Nephron (organoid): Measurements from ENCODE around the gene HMOX1.

Source experiments
- H3K27ac Mint-ChIP-seq, 3 experiments: 2 replicates each; pipeline ENCODE4 v1.8.0; 2020; ENCODE audit warnings: mixed read lengths in 3 of 3, mild to moderate bottlenecking in 2 of 3, moderate library complexity in 1 of 3
- H3K27me3 Mint-ChIP-seq: 2 replicates; pipeline ENCODE4 v1.8.0; 2021; ENCODE audit warnings: low read depth, mild to moderate bottlenecking, moderate library complexity, mixed read lengths
- H3K36me3 Mint-ChIP-seq: 2 replicates; pipeline ENCODE4 v1.8.0; 2020; ENCODE audit warnings: low read depth, mixed read lengths
- H3K4me1 Mint-ChIP-seq: 2 replicates; pipeline ENCODE4 v1.8.0; 2020; ENCODE audit warnings: mixed read lengths
- H3K4me3 Mint-ChIP-seq, 3 experiments: 2 replicates each; pipeline ENCODE4 v1.8.0; 2020; ENCODE audit warnings: mild to moderate bottlenecking in 3 of 3, mixed read lengths in 3 of 3, moderate library complexity in 2 of 3
- H3K9me3 Mint-ChIP-seq: 2 replicates; pipeline ENCODE4 v1.8.0; 2020; ENCODE audit warnings: mixed read lengths
- CTCF ChIP-seq, 3 experiments: fragments of 200-600 bp; sonication (generic); IDR thresholded peaks; one replicate each; pipeline ENCODE4 v1.5.0; 2021; ENCODE audit warnings: antibody characterized with exemption in 3 of 3; ENCODE audit not compliant: unreplicated experiment in 3 of 3

Gene HMOX1

GRCh38 chr22:35407362-35407761 lies 26.5 kb downstream of the HMOX1 start:
- Mint-ChIP-seq H3K27me3 (no peaks in the 10 kb centered on the region), H3K4me3 (no peak overlapping the region), H3K27ac (no peak overlapping the region), H3K4me1 (no peaks in the 10 kb centered on the region), H3K36me3 (peaks cover 61% of the 10 kb centered on the region), H3K9me3 (no peaks in the 10 kb centered on the region)
- no peak for TF ChIP-seq CTCF (IDR thresholded peaks at IDR 0.05; ENCODE audit: unreplicated experiment in 3 of 3)

GRCh38 chr22:35409783-35410662 lies 29.1 kb downstream of the HMOX1 start:
- Mint-ChIP-seq H3K27ac (no peak overlapping the region), H3K4me3 (no peak overlapping the region), H3K4me1 (no peaks in the 10 kb centered on the region), H3K9me3 (no peaks in the 10 kb centered on the region), H3K36me3 (peaks cover 55% of the 10 kb centered on the region), H3K27me3 (no peaks in the 10 kb centered on the region)
- no peak for TF ChIP-seq CTCF (IDR thresholded peaks at IDR 0.05; ENCODE audit: unreplicated experiment in 3 of 3)

GRCh38 chr22:35410663-35411034 lies 29.8 kb downstream of the HMOX1 start:
- no peaks in the 10 kb centered on the region for H3K27me3 Mint-ChIP-seq
- H3K27ac Mint-ChIP-seq, result no peak overlapping the region
- H3K9me3 Mint-ChIP-seq, result no peaks in the 10 kb centered on the region
- peaks cover 58% of the 10 kb centered on the region for H3K36me3 Mint-ChIP-seq
- H3K4me1 Mint-ChIP-seq, result no peaks in the 10 kb centered on the region
- no peak for TF ChIP-seq CTCF (IDR thresholded peaks at IDR 0.05; ENCODE audit: unreplicated experiment in 3 of 3)
- no peak overlapping the region for H3K4me3 Mint-ChIP-seq

GRCh38 chr22:35411102-35411501 lies 30.2 kb downstream of the HMOX1 start:
- H3K27ac Mint-ChIP-seq, result no peak overlapping the region
- peaks cover 60% of the 10 kb centered on the region for H3K36me3 Mint-ChIP-seq

GRCh38 chr22:35413624-35414023 lies 32.7 kb downstream of the HMOX1 start:
- H3K36me3 Mint-ChIP-seq, result peaks cover 52% of the 10 kb centered on the region
- no peaks in the 10 kb centered on the region for H3K4me1 Mint-ChIP-seq
- H3K9me3 Mint-ChIP-seq, result no peaks in the 10 kb centered on the region
- H3K4me3 Mint-ChIP-seq, result no peak overlapping the region
- H3K27ac Mint-ChIP-seq, result no peak overlapping the region
- TF ChIP-seq CTCF (IDR thresholded peaks at IDR 0.05; ENCODE audit: unreplicated experiment in 3 of 3), result no peak
- H3K27me3 Mint-ChIP-seq, result no peaks in the 10 kb centered on the region

More at GRCh38 chr22:35411102-35411501, 30.2 kb downstream of the HMOX1 start:
- Mint-ChIP-seq H3K4me3 (no peak overlapping the region), H3K27me3 (no peaks in the 10 kb centered on the region), H3K4me1 (no peaks in the 10 kb centered on the region), H3K9me3 (no peaks in the 10 kb centered on the region)
- no peak for TF ChIP-seq CTCF (IDR thresholded peaks at IDR 0.05; ENCODE audit: unreplicated experiment in 3 of 3)

GRCh38 chr22:35417606-35418005 lies 36.7 kb downstream of the HMOX1 start:
- Mint-ChIP-seq H3K27me3 (no peaks in the 10 kb centered on the region), H3K9me3 (no peaks in the 10 kb centered on the region), H3K27ac (no peak overlapping the region), H3K36me3 (peaks cover 42% of the 10 kb centered on the region), H3K4me1 (no peaks in the 10 kb centered on the region), H3K4me3 (no peak overlapping the region)
- TF ChIP-seq CTCF (IDR thresholded peaks at IDR 0.05; ENCODE audit: unreplicated experiment in 3 of 3), result no peak
